Panc1 (cell line): ENCODE results near the gene BPGM. TPM values are rescaled to one million over a fixed set of nuclear protein-coding genes. Genes with fewer than 3 reads are reported as not detected.

Experiments
- ATAC-seq: fragments of 200-7000 bp; cut with Tn5 transposase; 2 replicates; pipeline ENCODE4 v1.9.1; 2020; ENCODE audit warnings: mild to moderate bottlenecking, moderate library complexity
- BruUV-seq: library from RNA; stranded (reverse); fragments of 400-500 nt; replicated peaks from 2 replicates; lab custom pipeline; 2021; lab: Mats Ljungman, UMichigan
- CTCF ChIA-PET: fragments of 300-600 bp; sonication (Branson Sonifier 250); formaldehyde crosslinking; loops from one replicate; lab custom pipeline; 2022; ENCODE audit warnings: antibody characterized with exemption; lab: Charles Lee
- POLR2A ChIA-PET: fragments of 300-600 bp; sonication (Branson Sonifier 250); formaldehyde crosslinking; loops from one replicate; lab custom pipeline; 2022; ENCODE audit warnings: antibody characterized with exemption; lab: Charles Lee
- DNase-seq: peaks from one replicate; pipeline ENCODE4 v3.0.0-alpha.2; 2010; ENCODE audit warnings: low read depth, low spot score
- H3K27ac ChIP-seq: 2 replicates; pipeline ENCODE4 v1.5.1; 2011; ENCODE audit warnings: mild to moderate bottlenecking, low read length, inconsistent platforms
- H3K27me3 ChIP-seq: fragments of 200-500 bp; sonication (Bioruptor generic); 2 replicates; pipeline ENCODE4 v1.6.0; 2014; ENCODE audit warnings: low read length, inconsistent platforms; ENCODE audit not compliant: control insufficient read depth, insufficient read depth
- H3K36me3 ChIP-seq: fragments of 200-500 bp; sonication (Bioruptor generic); 2 replicates; pipeline ENCODE4 v1.5.1; 2014; ENCODE audit warnings: inconsistent platforms, mild to moderate bottlenecking, low read length, moderate library complexity; ENCODE audit not compliant: control insufficient read depth, insufficient read depth
- H3K4me1 ChIP-seq: 2 replicates; pipeline ENCODE4 v1.5.1; 2011; ENCODE audit warnings: inconsistent platforms, mild to moderate bottlenecking, low read length, moderate library complexity; ENCODE audit not compliant: control insufficient read depth, insufficient read depth
- H3K4me3 ChIP-seq, 2 experiments: 2 replicates each; pipeline ENCODE4 v1.5.1; 2011 to 2012; ENCODE audit warnings: low read depth in 2 of 2, low read length in 2 of 2, mild to moderate bottlenecking in 2 of 2, inconsistent platforms in 1 of 2, moderate library complexity in 1 of 2
- H3K9me3 ChIP-seq: fragments of 200-500 bp; sonication (Bioruptor generic); 2 replicates; pipeline ENCODE4 v1.5.1; 2014; ENCODE audit warnings: low read depth, mild to moderate bottlenecking, inconsistent platforms, low read length, moderate library complexity; ENCODE audit not compliant: control insufficient read depth, insufficient read depth
- POLR2AphosphoS5 ChIP-seq: IDR thresholded peaks from 2 replicates; pipeline ENCODE4 v1.6.1; 2012; ENCODE audit warnings: mild to moderate bottlenecking, low read depth, low read length, moderate library complexity
- SIN3A ChIP-seq: IDR thresholded peaks from 2 replicates; pipeline ENCODE4 v1.6.1; 2012; ENCODE audit warnings: low read depth, mild to moderate bottlenecking, low read length, moderate library complexity, borderline replicate concordance; ENCODE audit not compliant: insufficient read depth
- TCF7L2 ChIP-seq: IDR thresholded peaks from 2 replicates; pipeline ENCODE4 v1.6.1; 2011; ENCODE audit warnings: mild to moderate bottlenecking, low read depth, low read length, inconsistent platforms
- in situ Hi-C: cut with HindIII; loops from 2 replicates; pipeline ENCODE4 v1.10.0; 2016; ENCODE audit warnings: low sequenced_read_pairs, low pct_unique_long_range_greater_than_20kb
- intact Hi-C: fragments of 100-400 bp; cut with micrococcal nuclease; formaldehyde crosslinking; loops from one replicate; pipeline ENCODE4 v1.10.0; 2022; ENCODE audit not compliant: unreplicated experiment
- total RNA-seq: library from RNA; stranded (reverse); gene quantifications from one replicate; pipeline ENCODE4 v1.2.1, GENCODE V29; 2021; ENCODE audit not compliant: unreplicated experiment
- TF ChIP-seq, protein P1 (sequence below): fragments of 450-650 bp; IDR thresholded peaks from 2 replicates; pipeline ENCODE4 v1.5.1; 2017; ENCODE audit warnings: mild to moderate bottlenecking
- TF ChIP-seq, protein P2 (sequence below), 2 experiments: IDR thresholded peaks; 2 replicates each; pipeline ENCODE4 v1.6.1; 2011 to 2012; ENCODE audit warnings: low read depth in 2 of 2, control low read depth in 1 of 2, low read length in 1 of 2, mild to moderate bottlenecking in 1 of 2, moderate library complexity in 1 of 2; ENCODE audit not compliant: insufficient read depth in 1 of 2

BPGM gene
- total RNA-seq, 1 experiment from 2014 or later, result 10.7 TPM

DNA sequence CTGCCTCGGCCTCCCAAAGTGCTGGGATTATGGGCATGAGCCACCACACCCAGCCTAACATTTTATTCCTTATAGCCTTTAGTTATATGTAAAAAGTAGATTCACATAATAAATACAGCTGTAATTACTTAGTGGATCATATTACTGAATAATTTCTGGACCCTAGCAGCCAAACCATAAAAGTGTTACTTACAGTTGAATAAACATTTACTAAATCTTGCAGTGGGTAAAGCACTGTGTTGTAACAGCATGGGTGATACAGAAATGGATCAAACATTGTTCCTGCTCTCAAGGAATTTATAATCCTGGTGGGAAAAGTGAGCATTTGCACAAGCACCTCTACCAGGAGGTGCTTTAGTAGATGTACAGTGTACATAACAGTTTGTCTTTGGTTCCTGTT is 25.0 kb downstream of the BPGM start:
- CTCF ChIA-PET, result no interaction called here
- DNase-seq (no peak), ATAC-seq (no peak)
- Histone ChIP-seq H3K4me1 (peaks cover 9% of the 10 kb centered on the region; the same call in 1 of the 2 replicates), H3K27me3 (no peaks in the 10 kb centered on the region), H3K27ac (no peak overlapping the region), H3K9me3 (peaks cover 3% of the 10 kb centered on the region; the same call in 1 of the 2 replicates), H3K4me3 (no peak overlapping the region), H3K36me3 (no peaks in the 10 kb centered on the region)
- in situ Hi-C loops (no loop called here), intact Hi-C loops (no loop called here)
- BruUV-seq, result no TSS peak
- no peak for TF ChIP-seq TCF7L2
- TF ChIP-seq, protein P1, sequence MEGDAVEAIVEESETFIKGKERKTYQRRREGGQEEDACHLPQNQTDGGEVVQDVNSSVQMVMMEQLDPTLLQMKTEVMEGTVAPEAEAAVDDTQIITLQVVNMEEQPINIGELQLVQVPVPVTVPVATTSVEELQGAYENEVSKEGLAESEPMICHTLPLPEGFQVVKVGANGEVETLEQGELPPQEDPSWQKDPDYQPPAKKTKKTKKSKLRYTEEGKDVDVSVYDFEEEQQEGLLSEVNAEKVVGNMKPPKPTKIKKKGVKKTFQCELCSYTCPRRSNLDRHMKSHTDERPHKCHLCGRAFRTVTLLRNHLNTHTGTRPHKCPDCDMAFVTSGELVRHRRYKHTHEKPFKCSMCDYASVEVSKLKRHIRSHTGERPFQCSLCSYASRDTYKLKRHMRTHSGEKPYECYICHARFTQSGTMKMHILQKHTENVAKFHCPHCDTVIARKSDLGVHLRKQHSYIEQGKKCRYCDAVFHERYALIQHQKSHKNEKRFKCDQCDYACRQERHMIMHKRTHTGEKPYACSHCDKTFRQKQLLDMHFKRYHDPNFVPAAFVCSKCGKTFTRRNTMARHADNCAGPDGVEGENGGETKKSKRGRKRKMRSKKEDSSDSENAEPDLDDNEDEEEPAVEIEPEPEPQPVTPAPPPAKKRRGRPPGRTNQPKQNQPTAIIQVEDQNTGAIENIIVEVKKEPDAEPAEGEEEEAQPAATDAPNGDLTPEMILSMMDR, result no peak
- no peak for TF ChIP-seq SIN3A
- TF ChIP-seq POLR2AphosphoS5, result no peak
- TF ChIP-seq, protein P2, sequence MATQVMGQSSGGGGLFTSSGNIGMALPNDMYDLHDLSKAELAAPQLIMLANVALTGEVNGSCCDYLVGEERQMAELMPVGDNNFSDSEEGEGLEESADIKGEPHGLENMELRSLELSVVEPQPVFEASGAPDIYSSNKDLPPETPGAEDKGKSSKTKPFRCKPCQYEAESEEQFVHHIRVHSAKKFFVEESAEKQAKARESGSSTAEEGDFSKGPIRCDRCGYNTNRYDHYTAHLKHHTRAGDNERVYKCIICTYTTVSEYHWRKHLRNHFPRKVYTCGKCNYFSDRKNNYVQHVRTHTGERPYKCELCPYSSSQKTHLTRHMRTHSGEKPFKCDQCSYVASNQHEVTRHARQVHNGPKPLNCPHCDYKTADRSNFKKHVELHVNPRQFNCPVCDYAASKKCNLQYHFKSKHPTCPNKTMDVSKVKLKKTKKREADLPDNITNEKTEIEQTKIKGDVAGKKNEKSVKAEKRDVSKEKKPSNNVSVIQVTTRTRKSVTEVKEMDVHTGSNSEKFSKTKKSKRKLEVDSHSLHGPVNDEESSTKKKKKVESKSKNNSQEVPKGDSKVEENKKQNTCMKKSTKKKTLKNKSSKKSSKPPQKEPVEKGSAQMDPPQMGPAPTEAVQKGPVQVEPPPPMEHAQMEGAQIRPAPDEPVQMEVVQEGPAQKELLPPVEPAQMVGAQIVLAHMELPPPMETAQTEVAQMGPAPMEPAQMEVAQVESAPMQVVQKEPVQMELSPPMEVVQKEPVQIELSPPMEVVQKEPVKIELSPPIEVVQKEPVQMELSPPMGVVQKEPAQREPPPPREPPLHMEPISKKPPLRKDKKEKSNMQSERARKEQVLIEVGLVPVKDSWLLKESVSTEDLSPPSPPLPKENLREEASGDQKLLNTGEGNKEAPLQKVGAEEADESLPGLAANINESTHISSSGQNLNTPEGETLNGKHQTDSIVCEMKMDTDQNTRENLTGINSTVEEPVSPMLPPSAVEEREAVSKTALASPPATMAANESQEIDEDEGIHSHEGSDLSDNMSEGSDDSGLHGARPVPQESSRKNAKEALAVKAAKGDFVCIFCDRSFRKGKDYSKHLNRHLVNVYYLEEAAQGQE (IDR thresholded peaks at IDR 0.05; ENCODE audit: insufficient read depth in 1 of 2, low read depth in 2 of 2, low read length in 1 of 2), result no peak
- POLR2A ChIA-PET, result no interaction called here

DNA sequence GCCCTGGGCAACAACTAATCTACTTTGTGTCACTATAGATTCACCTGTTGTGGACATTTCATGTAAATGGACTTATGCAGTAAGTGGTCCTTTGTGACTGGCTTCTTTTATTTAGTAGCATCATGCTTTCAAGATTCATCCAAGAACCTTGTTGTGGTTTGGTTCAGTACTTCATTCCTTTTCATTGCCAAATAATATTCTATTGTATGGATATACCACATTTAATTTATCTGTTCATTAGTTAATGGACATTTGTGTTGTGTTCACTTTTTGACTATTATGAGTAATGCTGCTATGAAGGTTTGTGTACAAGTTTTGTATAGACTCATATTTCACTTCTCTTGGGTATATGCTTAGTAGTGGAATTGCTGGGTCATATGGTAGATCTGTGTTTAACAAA is 27.8 kb downstream of the BPGM start:
- Histone ChIP-seq H3K4me3 (no peak overlapping the region), H3K36me3 (no peaks in the 10 kb centered on the region), H3K4me1 (peaks cover 7% of the 10 kb centered on the region; the same call in 1 of the 2 replicates), H3K27me3 (no peaks in the 10 kb centered on the region), H3K27ac (no peak overlapping the region), H3K9me3 (peaks cover 3% of the 10 kb centered on the region; the same call in 1 of the 2 replicates)
- TF ChIP-seq, protein P2 (IDR thresholded peaks at IDR 0.05; ENCODE audit: insufficient read depth in 1 of 2, low read depth in 2 of 2, low read length in 1 of 2), result no peak
- no peak for TF ChIP-seq POLR2AphosphoS5
- BruUV-seq, result no TSS peak
- DNase-seq (no peak), ATAC-seq (no peak)
- in situ Hi-C loops (no loop called here), intact Hi-C loops (no loop called here)
- POLR2A ChIA-PET, result no interaction called here
- CTCF ChIA-PET, result no interaction called here
